Activated naive CD4-positive, alpha-beta T cell treated with anti-CD3 and anti-CD28 coated beads, Interleukin-2, amount 50 U/mL, for 72 hours (primary cell): ENCODE data around the gene TRIP10. TPM values are rescaled to one million over a fixed set of nuclear protein-coding genes. Genes with fewer than 3 reads are reported as not detected.

Source experiments
- ATAC-seq, 2 donors: fragments of 150-1000 bp; cut with Tn5 transposase; 2 replicates each; pipeline ENCODE4 v1.10.0; 2021; ENCODE audit warnings: mild to moderate bottlenecking in 2 of 2, moderate library complexity in 2 of 2
- DNase-seq, 2 donors: peaks; one replicate each; pipeline ENCODE4 v3.0.0; 2021 to 2022; ENCODE audit warnings: low spot score in 2 of 2
- H3K27ac Mint-ChIP-seq, 2 donors: one replicate each; pipeline ENCODE4 v1.8.0; 2022; ENCODE audit warnings: mild to moderate bottlenecking in 2 of 2, mixed read lengths in 2 of 2
- H3K36me3 Mint-ChIP-seq, 2 donors: one replicate each; pipeline ENCODE4 v1.8.0; 2022; ENCODE audit warnings: mixed read lengths in 2 of 2
- H3K9me3 Mint-ChIP-seq, 2 donors: one replicate each; pipeline ENCODE4 v1.8.0; 2022; ENCODE audit warnings: mixed read lengths in 2 of 2
- total RNA-seq, 2 donors: library from RNA; stranded (reverse); gene quantifications; one replicate each; pipeline ENCODE4 v1.2.3, GENCODE V29; 2022

Gene TRIP10
- total RNA-seq, 2 donors from 2014 or later = 47.1 to 109 TPM

DNA sequence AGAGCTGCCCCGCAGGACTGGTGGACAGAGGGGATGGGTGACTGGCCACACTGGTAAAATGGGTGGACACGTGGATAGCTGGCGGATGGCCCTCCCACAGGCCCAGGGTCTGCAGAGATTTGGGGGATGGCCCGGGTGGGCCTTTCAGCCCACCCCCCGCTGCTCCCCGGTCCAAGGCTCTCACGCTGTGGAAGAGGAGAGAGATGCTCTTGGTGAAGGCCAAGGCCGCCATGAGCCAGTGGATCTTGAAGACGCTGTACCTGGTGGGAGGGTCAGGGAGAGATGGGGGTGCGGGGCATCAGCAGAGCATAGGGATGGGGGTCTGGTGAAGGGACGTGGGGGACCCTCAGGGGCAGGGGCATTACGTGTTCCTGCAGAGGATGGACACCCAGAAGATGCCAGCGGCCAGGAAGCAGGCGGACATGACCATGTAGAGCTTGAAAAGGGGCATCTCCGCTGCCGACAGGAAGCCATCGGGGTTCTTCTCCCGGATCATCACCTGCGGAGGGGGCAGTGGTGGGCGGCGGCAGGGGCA lies 6.6 kb upstream of the TRIP10 start:
- ATAC-seq = no peak
- H3K9me3 Mint-ChIP-seq = no peaks in the 10 kb centered on the region
- DNase-seq = no peak
- H3K27ac Mint-ChIP-seq = no peak overlapping the region
- peaks cover 0 to 5% of the 10 kb centered on the region in 2 donors for H3K36me3 Mint-ChIP-seq

DNA sequence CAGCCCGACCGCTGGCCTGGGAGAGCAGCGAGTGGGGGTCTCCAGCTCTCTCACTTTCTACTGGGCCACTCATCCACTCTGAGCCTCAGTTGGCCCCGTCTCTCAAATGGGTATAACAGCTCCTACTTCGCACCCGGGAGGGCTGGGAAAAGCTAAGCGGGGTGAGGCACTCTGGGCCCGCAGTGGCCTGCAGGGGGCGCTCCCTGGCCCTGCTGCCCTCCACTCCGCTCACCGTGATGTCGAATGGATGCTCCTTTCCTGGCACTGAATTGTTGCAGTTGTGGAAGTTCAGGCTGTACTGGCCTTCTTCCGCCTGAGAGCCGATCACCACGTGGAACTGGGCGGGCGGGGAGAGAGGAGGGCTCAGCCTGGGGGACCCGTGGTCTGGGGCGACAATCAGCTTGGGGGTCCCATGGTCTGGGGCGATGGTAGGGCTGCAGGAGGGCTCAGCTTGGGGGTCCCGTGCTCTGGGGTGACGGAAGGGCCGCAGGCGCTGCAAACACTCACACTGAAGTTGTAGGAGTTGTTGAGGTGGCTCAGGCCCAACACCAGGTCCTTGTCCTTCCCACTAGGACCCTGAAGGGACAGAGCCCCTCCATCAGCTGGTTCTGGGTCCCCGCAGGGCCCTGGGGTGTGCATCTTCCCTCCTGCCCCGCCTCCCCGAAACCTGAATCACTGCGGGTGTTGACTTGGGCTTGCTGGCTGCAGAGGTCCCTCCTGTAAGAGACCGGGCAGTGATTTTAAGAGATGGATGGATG lies 6.0 kb upstream of the TRIP10 start:
- no peak overlapping the region for H3K27ac Mint-ChIP-seq
- H3K9me3 Mint-ChIP-seq = no peaks in the 10 kb centered on the region
- ATAC-seq (no peak), DNase-seq (no peak)
- H3K36me3 Mint-ChIP-seq = peaks cover 0 to 5% of the 10 kb centered on the region in 2 donors

DNA sequence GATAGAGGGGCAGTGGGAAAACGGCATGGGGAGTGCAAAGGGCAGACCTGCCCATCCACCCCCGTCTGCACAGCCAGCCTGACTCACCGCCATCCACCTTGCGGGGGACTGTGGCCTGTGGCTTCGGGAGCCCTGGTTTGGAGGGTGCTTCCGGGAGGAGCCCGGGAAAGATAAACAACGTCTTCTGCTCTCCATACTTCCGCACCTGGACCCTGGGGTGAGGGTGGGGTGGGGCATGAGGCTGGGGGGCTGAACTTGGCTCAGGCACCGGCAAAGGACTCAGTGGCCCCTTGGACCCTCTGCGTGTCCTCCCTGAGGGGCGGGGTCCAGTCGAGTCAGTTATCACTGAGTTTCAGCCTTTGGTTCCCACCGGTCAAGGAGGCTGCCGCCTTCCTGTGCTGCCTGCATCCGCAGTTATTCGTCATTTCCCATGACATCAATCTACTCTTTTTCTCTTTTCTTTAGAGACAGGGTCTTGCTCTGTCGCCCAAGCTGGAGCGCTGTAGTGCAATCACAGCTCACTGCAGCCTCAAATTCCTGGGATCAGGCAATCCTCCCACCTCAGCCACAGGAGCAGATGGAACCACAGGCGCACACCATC lies 5.3 kb upstream of the TRIP10 start:
- no peaks in the 10 kb centered on the region for H3K9me3 Mint-ChIP-seq
- peaks cover 0 to 5% of the 10 kb centered on the region in 2 donors for H3K36me3 Mint-ChIP-seq
- DNase-seq (no peak), ATAC-seq (no peak)
- H3K27ac Mint-ChIP-seq = no peak overlapping the region

DNA sequence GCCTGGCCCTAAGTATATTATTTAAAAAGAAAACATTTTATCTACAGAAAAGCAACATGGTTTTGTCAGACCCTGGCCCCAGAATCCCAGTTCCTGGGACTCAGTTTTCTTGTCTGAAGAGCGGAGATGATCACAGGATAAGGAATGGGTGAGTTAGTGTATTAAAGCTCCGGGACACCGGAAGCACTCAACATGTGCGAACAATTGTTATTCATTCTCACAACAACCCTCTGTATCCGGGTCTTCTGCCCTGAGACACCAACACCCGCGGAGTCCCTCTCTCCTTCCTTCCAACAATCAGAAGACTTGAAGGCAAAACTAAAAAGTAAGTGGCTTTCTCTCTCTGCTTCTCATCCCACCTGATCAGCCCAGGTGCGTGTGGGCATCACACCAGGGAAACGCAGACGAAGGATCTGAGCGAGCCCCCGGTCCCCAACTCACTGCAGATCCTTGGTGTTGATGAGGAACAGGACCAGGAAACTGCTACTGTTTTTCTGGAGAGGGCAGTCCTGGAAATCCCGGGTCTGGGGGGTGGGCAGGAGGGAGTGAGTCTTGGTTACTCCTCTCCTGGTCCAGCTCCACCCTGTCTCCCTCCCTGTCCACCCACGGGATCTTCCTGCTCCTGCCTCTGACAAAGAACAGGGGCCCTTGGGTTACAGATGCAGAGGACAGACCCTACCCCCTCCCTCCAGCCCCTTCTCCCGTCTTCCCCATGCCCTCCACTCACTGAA lies 4.1 kb upstream of the TRIP10 start:
- DNase-seq (no peak), ATAC-seq (no peak)
- Mint-ChIP-seq H3K9me3 (no peaks in the 10 kb centered on the region), H3K36me3 (peaks cover 0 to 5% of the 10 kb centered on the region in 2 donors), H3K27ac (peak overlapping the region; percentile 92 to 97)

DNA sequence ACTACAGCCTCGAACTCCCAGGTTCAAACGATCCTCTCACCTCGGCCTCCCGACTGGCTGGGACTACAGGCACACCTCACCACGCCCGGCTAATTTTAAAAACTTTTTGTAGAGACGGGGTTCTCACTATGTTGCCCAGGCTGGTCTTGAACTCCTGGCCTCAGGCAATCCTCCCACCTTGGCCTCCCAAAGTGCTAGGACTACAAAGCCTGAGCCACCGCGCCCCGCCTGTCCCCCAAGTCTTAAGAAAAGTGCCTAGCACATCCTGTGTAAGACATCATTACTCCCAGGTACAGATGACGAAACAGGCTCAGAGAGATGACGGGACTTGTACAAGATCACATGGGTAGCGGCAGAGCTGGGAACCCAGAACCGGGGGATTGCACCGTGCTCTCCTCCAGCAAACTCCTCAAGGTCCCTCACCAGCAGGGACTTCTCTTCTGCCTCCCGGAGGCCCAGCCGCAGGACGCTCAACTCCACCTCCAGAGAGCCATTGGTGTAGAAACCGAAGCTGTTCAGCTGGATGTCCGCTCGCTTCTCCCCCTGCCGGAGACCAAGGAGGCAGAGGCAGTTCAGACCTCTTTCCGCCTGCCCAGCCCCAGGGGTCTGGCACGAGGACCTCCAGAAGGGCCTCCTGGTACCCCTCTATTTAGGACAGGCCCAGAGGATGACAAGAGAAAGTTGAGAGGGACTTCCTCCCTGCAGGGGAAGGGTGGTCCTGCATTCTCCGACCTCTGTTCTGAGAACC lies 3.1 kb upstream of the TRIP10 start:
- peak overlapping the region; percentile 92 to 97 for H3K27ac Mint-ChIP-seq
- peaks cover 0 to 10% of the 10 kb centered on the region in 2 donors for H3K36me3 Mint-ChIP-seq
- DNase-seq (peak; percentile 70 to 84), ATAC-seq (peak; percentile 17 to 28)
- H3K9me3 Mint-ChIP-seq = no peaks in the 10 kb centered on the region

DNA sequence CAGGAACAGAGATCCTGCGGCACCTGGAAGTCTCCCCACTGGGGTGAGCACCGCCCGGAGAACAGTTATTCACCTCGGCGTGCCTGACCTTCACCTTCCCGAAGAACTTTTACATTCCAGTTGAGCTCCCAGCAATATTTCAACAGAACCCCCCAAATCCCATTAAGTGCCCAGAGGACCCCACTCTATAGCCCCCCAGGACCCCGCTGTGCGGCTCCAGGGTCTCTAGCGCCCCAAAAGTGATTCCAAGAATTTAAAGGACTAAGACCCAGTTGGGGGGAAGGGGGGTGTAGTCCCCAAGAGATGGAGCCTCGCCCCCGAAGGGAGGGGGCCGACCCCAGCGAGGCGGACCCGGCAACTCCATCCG lies 2.6 kb upstream of the TRIP10 start:
- Mint-ChIP-seq H3K27ac (peak overlapping the region; percentile 92 to 97), H3K9me3 (no peaks in the 10 kb centered on the region), H3K36me3 (peaks cover 0 to 10% of the 10 kb centered on the region in 2 donors)
- ATAC-seq = no peak
- no peak for DNase-seq

DNA sequence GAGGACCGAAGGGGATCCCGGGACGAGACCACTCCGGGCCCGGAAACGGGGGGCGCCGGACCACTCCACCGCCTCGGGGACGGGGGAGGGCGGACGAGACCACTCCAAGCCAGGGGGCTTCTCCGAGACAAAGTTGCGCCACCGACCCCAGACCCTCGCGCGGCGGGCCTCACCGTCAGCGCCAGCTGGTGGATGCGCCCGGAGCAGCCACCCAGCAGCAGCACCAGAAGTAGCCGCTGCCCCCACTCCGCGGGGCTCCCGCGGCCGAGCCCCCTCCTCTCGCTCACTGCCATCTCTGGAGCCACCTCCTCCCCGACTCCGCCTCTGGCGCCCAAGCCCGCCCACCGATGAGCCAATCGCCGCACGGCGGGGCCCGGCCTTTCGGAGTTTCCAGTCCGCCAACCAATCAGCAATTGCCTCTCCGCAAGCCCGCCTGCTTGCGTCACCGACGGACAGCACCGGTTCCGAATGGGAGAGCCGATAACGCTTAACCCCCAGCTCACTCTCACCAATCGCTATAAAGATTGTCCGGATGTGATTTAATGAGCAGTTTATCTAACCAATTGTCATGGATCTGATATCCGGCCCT lies 2.1 kb upstream of the TRIP10 start, which contains the start of gene GPR108:
GPR108 (minus strand) TSS at position 297 of the 589 bp plus-strand sequence; CDS start at position 293, 4 bp downstream.
- ATAC-seq = peak; percentile 81 to 83
- Mint-ChIP-seq H3K9me3 (no peaks in the 10 kb centered on the region), H3K27ac (peak within 1 kb of the TSS; percentile 92 to 97), H3K36me3 (peaks cover 3 to 10% of the 10 kb centered on the region in 2 donors)
- DNase-seq = peak; percentile 99 to 100

DNA sequence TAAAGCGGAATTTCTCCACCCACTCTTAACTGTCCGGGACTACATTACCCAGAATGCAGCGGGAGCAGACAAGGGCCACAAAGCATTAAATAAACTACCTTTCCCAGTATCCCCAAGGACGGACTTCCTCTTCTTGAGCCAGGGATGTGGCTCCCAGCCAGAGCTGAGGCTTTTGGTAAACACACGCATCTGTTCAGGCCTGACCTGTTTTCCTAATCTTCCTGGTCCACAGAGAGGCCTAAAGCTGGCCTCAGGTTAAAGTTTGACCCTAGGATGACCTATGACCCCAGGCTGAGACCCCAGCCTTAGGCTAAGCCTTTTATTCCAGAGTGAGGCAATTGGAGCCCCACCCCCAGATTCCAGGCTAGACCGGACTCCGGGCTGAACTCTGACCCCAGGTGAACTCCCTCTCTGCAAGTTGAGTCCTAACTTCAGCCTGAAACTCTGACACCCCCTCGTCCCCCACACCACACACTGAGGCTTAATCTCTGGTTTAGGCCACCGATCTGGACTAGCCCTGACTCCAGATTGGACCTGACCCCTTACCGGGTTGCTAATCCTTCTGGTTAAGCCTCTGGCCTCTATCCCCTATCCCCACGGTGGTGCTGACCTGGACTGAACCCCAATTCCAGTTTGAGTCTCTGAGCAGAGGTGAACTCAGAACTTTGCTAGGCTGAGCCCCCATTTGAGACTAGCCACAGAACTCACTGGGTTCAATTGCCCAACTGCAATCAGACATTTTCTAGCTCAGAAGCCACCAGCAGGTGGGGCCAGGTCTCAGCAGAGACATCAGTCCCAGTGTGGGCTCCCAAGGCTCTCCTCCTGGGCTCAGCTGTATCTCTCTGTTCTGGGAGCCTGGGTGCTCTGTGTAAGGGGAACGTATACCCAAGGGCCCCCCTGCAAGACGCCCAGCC lies 1.4 kb upstream of the TRIP10 start:
- H3K36me3 Mint-ChIP-seq = peaks cover 10 to 16% of the 10 kb centered on the region in 2 donors
- no peaks in the 10 kb centered on the region for H3K9me3 Mint-ChIP-seq
- H3K27ac Mint-ChIP-seq = peak overlapping the region; percentile 92 to 97
- peak; percentile 74 to 78 for DNase-seq
- peak; percentile 7 to 25 for ATAC-seq

DNA sequence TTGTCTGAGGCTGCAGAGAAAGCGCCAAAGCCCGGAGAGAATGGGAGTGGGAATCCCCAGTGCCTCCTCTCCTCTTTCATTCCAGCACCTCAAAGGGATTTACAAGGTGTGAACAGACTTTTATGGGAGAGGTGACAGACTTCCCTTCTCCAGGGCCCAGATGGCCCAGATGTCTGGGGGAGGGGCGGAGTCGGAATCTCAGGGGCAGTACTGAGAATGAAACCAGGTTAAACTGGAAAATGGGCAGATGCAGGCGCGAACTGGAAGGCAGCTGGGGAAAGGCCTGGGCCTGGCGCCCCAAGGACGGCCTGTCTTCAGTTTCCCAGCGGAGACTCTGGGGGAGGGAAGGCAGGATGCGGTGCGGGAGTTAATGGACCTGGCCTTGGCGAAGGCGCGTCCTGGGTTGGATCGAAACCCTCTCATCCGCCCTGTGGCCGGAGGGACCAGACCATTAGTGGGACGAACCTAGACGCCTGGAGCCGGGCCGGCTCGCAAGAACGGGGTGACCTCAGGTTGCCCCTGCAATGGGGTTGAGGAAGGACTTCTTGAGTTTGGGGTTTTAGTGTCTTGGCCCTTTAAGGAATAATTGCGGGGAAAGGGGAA lies 592 bp upstream of the TRIP10 start:
- peaks cover 12 to 16% of the 10 kb centered on the region in 2 donors for H3K36me3 Mint-ChIP-seq
- DNase-seq (peak; percentile 46 to 69), ATAC-seq (no peak)
- peak overlapping the region; percentile 92 to 97 for H3K27ac Mint-ChIP-seq
- H3K9me3 Mint-ChIP-seq = no peaks in the 10 kb centered on the region

DNA sequence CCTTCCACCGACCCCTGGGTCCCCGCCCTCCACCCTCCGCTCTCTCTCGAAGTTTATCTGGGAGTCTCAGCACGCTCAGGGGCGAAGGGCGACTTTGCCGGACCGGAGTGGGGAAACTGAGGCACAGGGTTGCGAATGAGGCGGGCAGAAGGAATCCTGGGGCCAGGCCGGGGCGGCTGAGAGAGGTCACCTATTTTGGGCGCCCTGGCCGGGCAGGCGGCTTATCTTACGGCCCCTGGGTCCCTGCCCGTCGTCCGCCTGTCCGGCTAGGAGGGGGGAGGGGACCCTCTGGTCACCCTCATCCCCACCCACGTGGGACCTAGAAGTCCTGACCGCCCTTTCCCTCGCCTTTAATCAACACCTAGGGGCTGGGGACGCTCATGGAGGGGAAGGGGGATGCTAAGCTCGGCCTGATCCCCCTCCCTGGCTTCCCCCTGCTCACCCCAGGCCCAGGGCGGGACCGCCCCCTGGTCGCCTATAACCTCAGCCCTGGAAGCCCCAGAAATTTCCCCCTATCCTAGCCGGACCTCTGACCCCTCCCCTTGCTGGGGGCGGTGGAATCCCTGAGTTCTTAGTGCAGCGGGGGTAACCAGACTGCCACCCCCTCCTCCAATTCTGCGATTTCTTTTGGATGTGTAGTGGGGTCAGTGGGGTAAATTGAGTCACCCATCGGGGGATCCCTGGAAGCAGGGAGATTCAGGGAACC lies 556 bp downstream of the TRIP10 start:
- Mint-ChIP-seq H3K9me3 (no peaks in the 10 kb centered on the region), H3K36me3 (peaks cover 19 to 21% of the 10 kb centered on the region in 2 donors), H3K27ac (peak overlapping the region in 1 of 2 donors; percentile 75)
- ATAC-seq (peak in 1 of 2 donors; percentile 29), DNase-seq (peak; percentile 24 to 84)

DNA sequence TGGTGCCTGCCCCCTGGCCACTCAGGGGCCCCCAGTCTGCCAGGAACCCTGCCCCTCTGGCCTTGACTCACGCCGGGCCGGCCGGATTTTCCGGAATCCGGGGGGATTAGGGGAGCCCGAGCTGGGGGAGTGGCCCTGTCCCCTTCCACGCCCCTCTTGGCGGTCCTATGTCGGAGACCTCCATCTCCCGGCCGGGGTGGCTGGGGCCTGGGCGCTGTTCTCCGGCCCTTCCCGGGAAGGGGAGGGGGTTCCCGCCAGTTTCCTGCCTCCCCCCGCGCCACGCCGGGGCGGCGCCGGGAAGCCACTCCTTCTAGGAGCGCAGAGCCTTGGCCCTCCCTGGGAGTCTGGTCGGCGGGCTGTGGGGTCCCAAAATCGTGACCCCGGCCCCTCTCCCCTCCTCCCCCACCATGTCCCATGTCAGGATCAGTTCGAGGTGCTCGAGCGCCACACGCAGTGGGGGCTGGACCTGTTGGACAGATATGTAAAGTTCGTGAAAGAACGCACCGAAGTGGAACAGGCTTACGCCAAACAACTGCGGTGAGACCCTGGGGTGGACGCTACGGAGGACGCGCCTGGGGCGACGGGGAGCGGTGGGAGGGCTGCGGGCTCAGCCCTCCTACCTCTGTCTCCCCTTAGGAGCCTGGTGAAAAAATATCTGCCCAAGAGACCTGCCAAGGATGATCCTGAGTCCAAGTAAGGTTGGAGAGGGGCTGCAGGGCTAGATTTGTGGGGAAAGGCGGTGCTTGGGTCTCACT lies 1.3 kb downstream of the TRIP10 start:
- no peaks in the 10 kb centered on the region for H3K9me3 Mint-ChIP-seq
- ATAC-seq (peak in 1 of 2 donors; percentile 10), DNase-seq (peak in 1 of 2 donors; percentile 83)
- peak overlapping the region; percentile 75 to 88 for H3K27ac Mint-ChIP-seq
- H3K36me3 Mint-ChIP-seq = peaks cover 19 to 26% of the 10 kb centered on the region in 2 donors

DNA sequence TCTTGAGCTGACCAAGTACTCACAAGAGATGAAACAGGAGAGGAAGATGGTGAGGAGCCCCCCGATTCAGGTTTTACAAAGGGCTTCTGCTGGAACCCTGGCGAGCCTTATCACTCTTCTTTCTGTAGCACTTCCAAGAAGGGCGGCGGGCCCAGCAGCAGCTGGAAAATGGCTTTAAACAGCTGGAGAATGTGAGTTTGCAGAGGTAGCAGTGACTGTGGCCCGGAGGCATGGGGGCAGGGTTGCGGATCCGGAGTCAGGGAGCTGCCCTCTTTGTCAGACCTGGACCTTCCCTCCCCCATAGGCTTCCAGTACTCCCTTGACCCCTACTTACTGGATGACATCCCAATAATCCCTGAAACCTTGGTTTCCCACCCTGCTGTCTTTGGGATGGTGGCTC lies 3.6 kb downstream of the TRIP10 start:
- H3K27ac Mint-ChIP-seq = no peak overlapping the region
- DNase-seq (no peak), ATAC-seq (no peak)
- no peaks in the 10 kb centered on the region for H3K9me3 Mint-ChIP-seq
- H3K36me3 Mint-ChIP-seq = peaks cover 21% of the 10 kb centered on the region in 2 donors

DNA sequence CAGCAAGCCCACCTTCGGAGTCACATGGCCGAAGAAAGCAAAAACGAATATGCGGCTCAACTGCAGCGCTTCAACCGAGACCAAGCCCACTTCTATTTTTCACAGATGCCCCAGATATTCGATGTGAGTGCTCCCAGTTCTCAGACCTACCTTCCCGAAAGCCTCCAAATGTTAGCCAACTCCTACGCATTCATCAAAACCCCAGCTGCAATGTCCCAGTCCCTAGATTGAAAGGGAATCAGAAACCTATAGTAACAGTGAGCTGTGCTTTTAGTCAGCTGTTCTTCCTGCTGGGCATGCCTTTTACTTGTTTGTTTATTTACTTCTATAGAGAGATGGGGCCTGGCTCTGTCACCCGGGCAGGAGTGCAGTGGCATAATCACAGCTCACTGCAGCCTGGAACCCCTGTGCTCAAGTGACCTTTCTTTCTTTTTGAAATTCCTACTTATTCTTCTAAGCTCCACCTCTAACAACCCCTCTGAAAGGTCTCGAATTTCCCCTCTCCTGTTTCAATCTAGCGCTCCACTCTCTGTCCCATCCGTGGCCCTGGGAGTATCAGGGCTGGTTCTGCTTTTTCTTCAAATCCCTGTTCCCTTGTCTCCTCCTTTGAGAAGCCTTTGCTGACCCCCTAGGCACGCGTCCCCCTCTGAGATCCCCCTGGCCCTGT lies 4.4 kb downstream of the TRIP10 start:
- ATAC-seq (no peak), DNase-seq (no peak)
- Mint-ChIP-seq H3K36me3 (peaks cover 21 to 24% of the 10 kb centered on the region in 2 donors), H3K9me3 (no peaks in the 10 kb centered on the region), H3K27ac (peak overlapping the region; percentile 9 to 77)
